Pancreas (tissue), 10 donors: Measurements from ENCODE around the gene DOCK4. TPM values are rescaled to one million over a fixed set of nuclear protein-coding genes. Genes with fewer than 3 reads are reported as not detected.

Source experiments
- ATAC-seq, 4 donors: fragments of 200-7000 bp; cut with Tn5 transposase; one replicate each; pipeline versions ENCODE4 v1.8.0 to v1.9.1; 2020; ENCODE audit warnings: mild to moderate bottlenecking in 4 of 4, moderate library complexity in 4 of 4
- DNase-seq, 6 donors: peaks; one replicate each; pipeline ENCODE4 v3.0.0-alpha.2; 2020
- FAIRE-seq: peaks from 2 replicates; lab custom pipeline; 2012; peaks lifted over from hg19 to GRCh38; lab: Jason Lieb, UNC
- H3K27ac ChIP-seq, 4 donors: fragments of 200-600 bp; sonication (generic); 1 replicate in 3 of 4; 2 replicates in 1 of 4; pipeline versions ENCODE4 v1.5.0 to v1.8.0; 2020
- H3K27me3 ChIP-seq, 4 donors: fragments of 200-600 bp; one replicate each; pipeline ENCODE4 v1.8.0; 2021
- H3K36me3 ChIP-seq, 3 donors: fragments of 200-600 bp; sonication (generic) in 1 of 3; one replicate each; pipeline versions ENCODE4 v1.5.0 to v1.8.0; 2020 to 2021
- H3K4me1 ChIP-seq, 3 donors: fragments of 200-600 bp; one replicate each; pipeline ENCODE4 v1.8.0; 2021
- H3K4me3 ChIP-seq, 4 donors: fragments of 200-600 bp; sonication (generic) in 2 of 4; one replicate each; pipeline versions ENCODE4 v1.5.0 to v1.8.0; 2020 to 2021
- H3K9me3 ChIP-seq, 4 donors: fragments of 200-600 bp; one replicate each; pipeline ENCODE4 v1.8.0; 2021
- WGBS, 2 donors: extraction: QIAGEN DNeasy Blood & Tissue Kit; methylation state at CpG; one replicate each; pipeline ENCODE4 v1.1.7; 2013; 5-methylcytosine and 5-hydroxymethylcytosine counted together
- intact Hi-C, 3 donors: fragments of 100-400 bp; cut with DNase I; formaldehyde crosslinking; loops; one replicate each; pipeline versions ENCODE4 v1.11.1 to v1.14.2; 2022
- polyA plus RNA-seq, 2 donors: library from polyadenylated mRNA; stranded (reverse); fragments of 200-250 nt; gene quantifications; one replicate each; pipeline ENCODE4 v1.2.3, GENCODE V29; 2013
- total RNA-seq, 6 donors: library from RNA; stranded (reverse); fragmentation: NEBNext Ultra II Directional in 4 of 6; extraction: Animal tissue kit (Norgen Biotek cat#: 25700) in 4 of 6; gene quantifications; one replicate each; pipeline versions ENCODE4 v1.2.1 to v1.2.4, GENCODE V29; 2021 to 2023
- TF ChIP-seq, protein P1 (sequence below), 4 donors: fragments of 200-600 bp; sonication (generic) in 3 of 4; IDR thresholded peaks; one replicate each; pipeline versions ENCODE4 v1.5.0 to v1.8.0; 2021; ENCODE audit warnings: antibody characterized with exemption in 4 of 4
- donor health status: healthy with polysubstance abuse.
- donor health status: DM: no; HTN: no; CAD: no; lungs with moderate emphysema.
- donor health status: DM: no; HTN: no; CAD: no.
- donor health status: control.
- donor health status: control.
- donor health status: Bipolar disorder and iron deficiency.
- donor health status: DM: yes; HTN: yes; CAD: no.
- donor health status: DM: no; HTN: no; CAD: no.
- donor health status: DM: no; HTN: no; CAD: no.
- donor health status: DM: yes; HTN: yes; CAD: no.

DOCK4 gene
- total and polyA plus RNA-seq, 8 donors: 5.4 to 15.5 (median 6.1) TPM

DNA sequence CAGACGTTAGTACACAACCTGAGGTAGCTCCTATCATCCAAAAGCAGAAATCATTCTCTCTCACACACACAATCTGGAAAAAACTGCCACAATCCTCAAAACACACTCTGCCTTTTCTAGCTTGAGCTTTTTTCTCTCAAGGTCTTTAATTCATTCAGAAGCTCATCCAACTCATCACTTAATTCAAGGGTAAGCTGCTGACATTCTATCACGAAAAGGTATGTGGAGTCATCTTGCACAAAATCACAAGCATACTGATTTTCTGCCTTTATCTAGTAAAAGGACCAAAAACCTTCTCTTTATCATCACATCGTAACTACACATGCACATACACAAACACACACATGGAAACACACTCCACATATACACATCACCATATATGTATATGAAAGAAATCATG lies 32.0 kb downstream of the DOCK4 start:
- no peak for FAIRE-seq
- H3K27ac ChIP-seq: no peak overlapping the region

DNA sequence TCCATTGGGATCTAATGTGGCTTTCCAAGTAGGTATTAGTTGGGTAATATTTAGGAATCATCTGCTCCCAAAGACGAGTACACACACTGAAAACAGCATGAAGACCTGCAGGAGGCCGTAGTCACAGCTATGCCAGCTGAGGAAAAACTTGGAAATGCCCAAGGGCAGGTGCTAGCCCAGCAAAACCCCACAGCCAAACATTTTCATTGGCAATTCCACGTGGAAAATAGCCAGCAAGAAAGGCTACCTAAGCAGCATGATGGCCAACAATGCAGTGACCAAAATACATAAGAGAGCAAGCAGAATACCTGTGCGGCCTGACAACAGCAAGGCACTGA lies 32.7 kb downstream of the DOCK4 start:
- no peaks in the 10 kb centered on the region for H3K4me1 ChIP-seq
- no peak overlapping the region for H3K4me3 ChIP-seq
- H3K27me3 ChIP-seq: no peaks in the 10 kb centered on the region
- H3K36me3 ChIP-seq: no peaks in the 10 kb centered on the region
- ATAC-seq (no peak), FAIRE-seq (no peak), DNase-seq (no peak)
- intact Hi-C loops: no loop called here
- no peak overlapping the region for H3K27ac ChIP-seq
- TF ChIP-seq, protein P1, sequence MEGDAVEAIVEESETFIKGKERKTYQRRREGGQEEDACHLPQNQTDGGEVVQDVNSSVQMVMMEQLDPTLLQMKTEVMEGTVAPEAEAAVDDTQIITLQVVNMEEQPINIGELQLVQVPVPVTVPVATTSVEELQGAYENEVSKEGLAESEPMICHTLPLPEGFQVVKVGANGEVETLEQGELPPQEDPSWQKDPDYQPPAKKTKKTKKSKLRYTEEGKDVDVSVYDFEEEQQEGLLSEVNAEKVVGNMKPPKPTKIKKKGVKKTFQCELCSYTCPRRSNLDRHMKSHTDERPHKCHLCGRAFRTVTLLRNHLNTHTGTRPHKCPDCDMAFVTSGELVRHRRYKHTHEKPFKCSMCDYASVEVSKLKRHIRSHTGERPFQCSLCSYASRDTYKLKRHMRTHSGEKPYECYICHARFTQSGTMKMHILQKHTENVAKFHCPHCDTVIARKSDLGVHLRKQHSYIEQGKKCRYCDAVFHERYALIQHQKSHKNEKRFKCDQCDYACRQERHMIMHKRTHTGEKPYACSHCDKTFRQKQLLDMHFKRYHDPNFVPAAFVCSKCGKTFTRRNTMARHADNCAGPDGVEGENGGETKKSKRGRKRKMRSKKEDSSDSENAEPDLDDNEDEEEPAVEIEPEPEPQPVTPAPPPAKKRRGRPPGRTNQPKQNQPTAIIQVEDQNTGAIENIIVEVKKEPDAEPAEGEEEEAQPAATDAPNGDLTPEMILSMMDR (IDR thresholded peaks at IDR 0.05): no peak
- H3K9me3 ChIP-seq: no peaks in the 10 kb centered on the region
- 79 to 89% methylated on average over 4 of the region's 4 CpGs for WGBS, 2 donors

More for the DNA sequence above, 32.0 kb downstream of the DOCK4 start:
- no peaks in the 10 kb centered on the region for H3K36me3 ChIP-seq
- 89% methylated on average over 3 of the region's 3 CpGs for WGBS, 2 donors
- H3K4me3 ChIP-seq: no peak overlapping the region
- DNase-seq (no peak), ATAC-seq (no peak)
- intact Hi-C loops: no loop called here
- H3K27me3 ChIP-seq: no peaks in the 10 kb centered on the region
- no peaks in the 10 kb centered on the region for H3K4me1 ChIP-seq
- TF ChIP-seq, protein P1 (IDR thresholded peaks at IDR 0.05): no peak
- H3K9me3 ChIP-seq: no peaks in the 10 kb centered on the region

DNA sequence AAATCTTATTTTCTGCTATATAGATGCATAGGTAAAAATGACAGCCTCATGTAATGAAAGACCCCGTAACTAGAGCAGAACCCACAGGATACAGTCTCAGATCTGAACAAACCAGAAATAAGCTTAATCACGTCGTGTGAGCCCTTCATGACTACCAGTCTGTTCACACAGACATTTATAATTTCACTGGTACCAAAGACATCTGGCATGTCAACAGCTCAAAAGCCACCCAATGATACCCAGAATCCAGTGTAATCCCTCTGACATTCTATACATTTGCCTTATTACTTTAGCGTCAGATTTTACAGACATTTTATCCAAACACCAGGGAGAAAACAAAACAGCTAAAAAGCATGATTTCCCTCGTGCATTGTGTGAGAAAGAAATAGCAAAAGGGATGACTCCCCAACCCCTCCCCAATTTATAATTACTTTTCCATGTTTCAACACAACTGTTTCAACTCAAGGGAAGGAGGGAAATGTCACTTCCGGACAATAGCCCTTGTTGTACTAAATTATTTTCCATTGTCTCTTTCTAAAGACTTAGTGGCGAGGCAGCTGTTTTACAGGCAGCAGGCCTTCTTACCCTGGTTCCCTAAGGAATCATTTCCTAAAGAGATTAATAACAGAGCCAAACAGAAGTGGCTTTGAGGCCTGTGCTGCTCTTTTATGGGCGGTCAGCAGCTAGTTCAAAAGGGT lies 33.2 kb downstream of the DOCK4 start:
- Histone ChIP-seq H3K9me3 (no peaks in the 10 kb centered on the region), H3K4me1 (no peaks in the 10 kb centered on the region), H3K4me3 (no peak overlapping the region), H3K27me3 (no peaks in the 10 kb centered on the region), H3K36me3 (no peaks in the 10 kb centered on the region), H3K27ac (no peak overlapping the region)
- ATAC-seq: no peak
- FAIRE-seq: no peak
- WGBS, 2 donors: 86 to 89% methylated on average over 8 of the region's 8 CpGs
- TF ChIP-seq, protein P1 (IDR thresholded peaks at IDR 0.05): no peak
- intact Hi-C loops: no loop called here
- DNase-seq: no peak

DNA sequence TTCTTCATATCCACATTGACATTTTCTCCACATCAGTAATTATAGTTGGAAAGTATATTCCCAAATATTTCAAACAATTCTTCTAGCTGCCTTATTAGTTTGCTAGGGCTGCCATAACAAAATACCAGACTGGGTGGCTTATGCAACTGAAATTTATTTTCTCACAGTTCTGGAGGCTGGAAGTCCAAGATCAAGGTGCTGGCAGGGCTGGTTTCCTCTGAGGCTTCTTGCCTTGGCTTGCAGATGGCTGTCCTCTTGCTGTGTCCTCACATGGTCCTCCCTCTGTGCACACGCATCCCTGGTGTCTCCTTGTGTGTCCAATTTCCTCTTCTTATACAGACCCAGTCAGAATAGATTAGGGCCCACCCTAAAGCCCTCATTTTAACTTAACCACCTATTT lies 34.5 kb downstream of the DOCK4 start:
- H3K9me3 ChIP-seq: no peaks in the 10 kb centered on the region
- H3K4me3 ChIP-seq: no peak overlapping the region
- TF ChIP-seq, protein P1 (IDR thresholded peaks at IDR 0.05): no peak
- ATAC-seq (no peak), FAIRE-seq (no peak), DNase-seq (no peak)
- H3K36me3 ChIP-seq: no peaks in the 10 kb centered on the region
- H3K27me3 ChIP-seq: no peaks in the 10 kb centered on the region
- intact Hi-C loops: no loop called here
- no peaks in the 10 kb centered on the region for H3K4me1 ChIP-seq
- no peak overlapping the region for H3K27ac ChIP-seq
- WGBS, 2 donors: 94 to 100% methylated on average over 1 of the region's 1 CpG

DNA sequence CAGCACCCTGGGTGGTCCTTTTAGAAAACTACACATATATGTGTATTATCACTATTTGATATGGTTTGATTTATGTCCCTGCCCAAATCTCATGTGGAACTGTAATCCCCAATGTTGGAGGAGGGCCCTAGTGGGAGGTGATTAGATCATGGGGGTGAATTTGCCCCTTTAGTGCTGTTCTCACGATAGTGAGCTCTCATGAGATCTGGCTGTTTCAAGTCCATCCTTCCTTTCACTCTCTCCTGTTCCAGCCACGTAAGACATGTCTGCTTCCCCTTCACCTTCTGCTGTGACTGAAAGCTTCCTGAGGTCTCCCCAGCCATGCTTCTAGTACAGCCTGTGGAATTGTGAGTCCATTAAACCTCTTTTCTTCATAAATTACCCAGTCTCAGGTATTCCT lies 37.3 kb downstream of the DOCK4 start:
- H3K36me3 ChIP-seq: no peaks in the 10 kb centered on the region
- no peak overlapping the region for H3K27ac ChIP-seq
- H3K4me3 ChIP-seq: no peak overlapping the region
- DNase-seq (no peak), ATAC-seq (no peak), FAIRE-seq (no peak)
- no peaks in the 10 kb centered on the region for H3K27me3 ChIP-seq
- 92 to 95% methylated on average over 2 of the region's 2 CpGs for WGBS, 2 donors
- no peaks in the 10 kb centered on the region for H3K4me1 ChIP-seq
- TF ChIP-seq, protein P1 (IDR thresholded peaks at IDR 0.05): no peak
- H3K9me3 ChIP-seq: no peaks in the 10 kb centered on the region
- intact Hi-C loops: no loop called here
